RWPE2 (cell line): ENCODE results near the gene TMEM213.

Experiments used
- ATAC-seq: fragments of 200-7000 bp; cut with Tn5 transposase; 3 replicates; pipeline ENCODE4 v1.9.1; 2021; ENCODE audit warnings: low read depth
- DNase-seq: peaks from one replicate; pipeline ENCODE4 v3.0.0-alpha.2; 2020; ENCODE audit warnings: low spot score
- H3K27ac ChIP-seq: fragments of 450-650 bp; 2 replicates; pipeline ENCODE4 v1.5.1; 2017; ENCODE audit warnings: mild to moderate bottlenecking; ENCODE audit not compliant: poor library complexity, severe bottlenecking
- H3K27me3 ChIP-seq: fragments of 250-450 bp; sonication (Bioruptor Pico); 2 replicates; pipeline ENCODE4 v1.5.1; 2021; ENCODE audit warnings: mild to moderate bottlenecking, moderate library complexity; ENCODE audit not compliant: insufficient read depth, poor library complexity, severe bottlenecking
- H3K36me3 ChIP-seq: fragments of 250-450 bp; sonication (Bioruptor Pico); 2 replicates; pipeline ENCODE4 v1.5.1; 2020; ENCODE audit warnings: low read depth, mild to moderate bottlenecking, moderate library complexity
- H3K4me1 ChIP-seq: fragments of 250-450 bp; sonication (Bioruptor Pico); 2 replicates; pipeline ENCODE4 v1.5.1; 2021; ENCODE audit warnings: mild to moderate bottlenecking, moderate library complexity; ENCODE audit not compliant: insufficient read depth, poor library complexity, severe bottlenecking
- H3K4me3 ChIP-seq: fragments of 250-450 bp; sonication (Bioruptor Pico); 2 replicates; pipeline ENCODE4 v1.5.1; 2021; ENCODE audit warnings: mild to moderate bottlenecking, moderate library complexity; ENCODE audit not compliant: severe bottlenecking
- H3K9me3 ChIP-seq: fragments of 250-450 bp; sonication (Bioruptor Pico); 2 replicates; pipeline ENCODE4 v1.5.1; 2021; ENCODE audit warnings: mild to moderate bottlenecking, moderate library complexity; ENCODE audit not compliant: severe bottlenecking
- CTCF ChIP-seq: fragments of 450-650 bp; IDR thresholded peaks from one replicate; pipeline ENCODE4 v1.5.1; 2017; ENCODE audit warnings: mild to moderate bottlenecking, moderate library complexity; ENCODE audit not compliant: poor library complexity, severe bottlenecking

Gene TMEM213

GRCh38 chr7:138843632-138844580 lies 46.1 kb downstream of the TMEM213 start:
- no peak for DNase-seq
- Histone ChIP-seq H3K27me3 (no peaks in the 10 kb centered on the region), H3K27ac (no peak overlapping the region), H3K9me3 (no peaks in the 10 kb centered on the region), H3K36me3 (no peaks in the 10 kb centered on the region), H3K4me1 (no peaks in the 10 kb centered on the region), H3K4me3 (no peak overlapping the region)
- TF ChIP-seq CTCF, result no peak
- no peak for ATAC-seq

GRCh38 chr7:138845711-138846110 lies 47.9 kb downstream of the TMEM213 start:
- H3K27ac ChIP-seq, result no peak overlapping the region
- no peak for TF ChIP-seq CTCF
- peaks cover 5% of the 10 kb centered on the region; the same call in 1 of the 2 replicates for H3K36me3 ChIP-seq
- H3K9me3 ChIP-seq, result no peaks in the 10 kb centered on the region
- no peaks in the 10 kb centered on the region for H3K27me3 ChIP-seq
- H3K4me1 ChIP-seq, result no peaks in the 10 kb centered on the region
- ATAC-seq (no peak), DNase-seq (no peak)
- no peak overlapping the region for H3K4me3 ChIP-seq

GRCh38 chr7:138848056-138848980 lies 50.5 kb downstream of the TMEM213 start:
- Histone ChIP-seq H3K4me1 (no peaks in the 10 kb centered on the region), H3K27me3 (no peaks in the 10 kb centered on the region), H3K36me3 (peaks cover 5% of the 10 kb centered on the region; the same call in 1 of the 2 replicates), H3K27ac (no peak overlapping the region), H3K4me3 (no peak overlapping the region), H3K9me3 (no peaks in the 10 kb centered on the region)
- DNase-seq (no peak), ATAC-seq (no peak)
- TF ChIP-seq CTCF, result no peak

- no peak overlapping the region for H3K4me3 ChIP-seq
- H3K36me3 ChIP-seq, result peaks cover 5% of the 10 kb centered on the region; the same call in 1 of the 2 replicates
- no peaks in the 10 kb centered on the region for H3K9me3 ChIP-seq
- ATAC-seq, result no peak
- no peaks in the 10 kb centered on the region for H3K27me3 ChIP-seq
- DNase-seq, result no peak
- no peaks in the 10 kb centered on the region for H3K4me1 ChIP-seq
- TF ChIP-seq CTCF, result no peak
- H3K27ac ChIP-seq, result no peak overlapping the region
Observed at GRCh38 chr7:138849701-138850100, 51.9 kb downstream of the TMEM213 start.
